Activated CD8-positive, alpha-beta memory T cell treated with anti-CD3 and anti-CD28 coated beads for 48 hours (primary cell): ENCODE data around the gene CD44.

Source experiments
- DNase-seq, 3 experiments: peaks; one replicate each; pipeline ENCODE4 v3.0.0-alpha.2; 2020; ENCODE audit warnings: low read depth in 2 of 3, low spot score in 2 of 3

The CD44 gene

GRCh38 chr11:35112056-35112845 is 26.7 kb upstream of the CD44 start:
- no peak for DNase-seq

GRCh38 chr11:35112846-35113105 is 26.2 kb upstream of the CD44 start:
- no peak for DNase-seq

- no peak for DNase-seq
Observed at GRCh38 chr11:35114906-35115687, 23.9 kb upstream of the CD44 start.

DNA sequence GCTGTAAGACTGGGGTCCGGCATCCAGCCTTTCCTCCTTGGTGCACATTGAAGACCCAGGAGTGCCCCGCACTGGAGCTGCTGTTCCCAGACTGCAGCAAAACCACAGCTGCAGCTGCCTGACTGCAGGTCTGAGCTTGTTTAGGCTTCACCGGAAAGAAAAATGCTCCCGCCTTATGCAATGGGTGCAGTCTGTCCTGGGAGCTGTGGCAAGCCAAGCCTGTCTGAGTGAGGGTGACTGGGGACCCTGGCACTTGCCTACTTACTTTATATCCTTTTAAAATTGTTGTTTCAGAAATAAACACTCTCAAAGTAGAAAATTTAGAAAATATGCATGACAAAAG is 23.3 kb upstream of the CD44 start:
- DNase-seq, result no peak

DNA sequence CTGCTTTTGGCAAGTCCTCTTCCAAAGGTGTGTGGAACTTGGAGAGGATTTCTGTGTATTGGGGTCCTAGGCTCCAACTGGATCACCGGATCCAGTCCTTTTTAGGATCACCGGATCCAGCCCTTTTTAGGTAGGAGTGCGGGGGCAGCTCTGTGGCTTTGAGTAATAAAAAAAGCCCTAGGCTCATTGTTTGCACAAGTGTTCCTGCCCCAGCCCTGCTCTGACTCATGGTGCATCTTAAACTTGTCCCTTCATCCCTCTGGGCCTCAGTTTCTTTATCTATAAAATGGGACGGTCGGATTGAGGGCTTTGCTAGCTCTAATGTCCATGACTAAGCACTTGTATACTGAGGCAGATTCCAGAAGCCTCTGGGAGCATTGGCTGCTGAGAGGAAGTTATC is 22.7 kb upstream of the CD44 start:
- no peak for DNase-seq

- DNase-seq, result no peak
Observed at GRCh38 chr11:35116762-35117640, 22.0 kb upstream of the CD44 start.

- DNase-seq, result no peak
Observed at GRCh38 chr11:35118906-35119305, 20.1 kb upstream of the CD44 start.

DNA sequence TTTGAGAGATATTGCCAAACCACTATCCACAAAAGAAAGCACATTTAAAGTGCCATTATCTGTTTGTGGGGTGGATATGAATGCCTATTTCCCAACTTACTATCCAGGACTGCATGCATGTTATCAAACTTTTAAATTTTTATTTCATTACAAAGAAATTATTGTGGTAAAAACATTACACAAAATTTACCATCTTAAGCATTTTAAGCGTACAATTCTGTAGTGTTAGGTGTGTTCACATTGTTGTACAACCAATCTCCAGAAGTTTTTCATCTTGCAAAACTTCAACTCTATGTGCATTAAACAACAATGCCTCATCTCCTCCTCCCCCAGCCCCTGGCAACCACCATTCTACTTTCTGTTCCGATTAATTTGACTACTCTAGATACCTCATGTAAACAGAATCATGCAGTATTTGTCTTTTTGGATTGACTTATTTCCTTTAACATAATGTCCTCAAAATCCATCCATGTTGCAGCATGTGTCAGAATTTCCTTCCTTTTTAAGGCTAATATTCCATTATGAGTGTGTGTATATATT is 17.6 kb upstream of the CD44 start:
- no peak for DNase-seq

DNA sequence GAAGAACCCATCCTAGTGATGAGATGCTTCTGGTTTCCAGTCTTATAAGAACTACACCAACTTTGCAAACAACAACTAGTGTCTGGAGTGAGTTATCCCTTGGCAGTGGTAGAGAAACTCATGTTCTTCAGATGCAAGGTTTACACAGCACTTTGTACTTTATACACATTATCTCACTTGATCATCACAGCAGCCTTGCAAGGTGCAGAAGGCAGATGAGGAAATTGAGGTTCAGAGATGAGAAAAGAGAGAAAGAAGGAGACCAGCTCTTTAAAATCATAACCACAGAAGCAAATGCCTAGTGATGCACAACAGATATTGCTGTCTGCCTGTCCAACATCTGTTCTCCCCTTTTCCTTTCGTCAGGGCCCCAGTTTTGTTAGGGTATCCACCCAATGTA is 16.7 kb upstream of the CD44 start:
- no peak for DNase-seq

GRCh38 chr11:35126000-35126878 is 12.7 kb upstream of the CD44 start:
- peak in 1 of 3 experiments; percentile 23 for DNase-seq

GRCh38 chr11:35126879-35127581 is 11.9 kb upstream of the CD44 start:
- DNase-seq, result no peak

GRCh38 chr11:35127619-35128018 is 11.4 kb upstream of the CD44 start:
- no peak for DNase-seq

GRCh38 chr11:35131094-35131493 is 7.9 kb upstream of the CD44 start:
- no peak for DNase-seq

- DNase-seq, result no peak
Observed at GRCh38 chr11:35131886-35132285, 7.1 kb upstream of the CD44 start.

DNA sequence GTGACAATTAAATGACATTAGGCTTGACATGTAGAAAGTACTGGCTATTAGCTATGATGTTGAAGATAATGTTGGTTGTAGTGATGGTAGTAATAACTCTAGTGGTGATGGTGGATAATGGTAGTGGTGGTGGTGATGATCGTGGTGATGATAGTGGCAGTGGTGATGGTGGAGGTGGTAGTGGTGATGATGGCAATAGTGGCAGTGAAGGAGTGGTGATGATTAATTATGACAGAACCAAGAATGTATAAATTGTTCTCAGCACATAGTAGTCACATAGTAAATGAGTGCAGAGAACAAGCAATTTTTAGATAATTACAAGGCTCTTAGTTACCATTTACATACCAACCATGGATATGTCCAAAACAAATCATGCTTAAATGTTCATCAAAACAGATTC is 5.3 kb upstream of the CD44 start:
- DNase-seq, result no peak

DNA sequence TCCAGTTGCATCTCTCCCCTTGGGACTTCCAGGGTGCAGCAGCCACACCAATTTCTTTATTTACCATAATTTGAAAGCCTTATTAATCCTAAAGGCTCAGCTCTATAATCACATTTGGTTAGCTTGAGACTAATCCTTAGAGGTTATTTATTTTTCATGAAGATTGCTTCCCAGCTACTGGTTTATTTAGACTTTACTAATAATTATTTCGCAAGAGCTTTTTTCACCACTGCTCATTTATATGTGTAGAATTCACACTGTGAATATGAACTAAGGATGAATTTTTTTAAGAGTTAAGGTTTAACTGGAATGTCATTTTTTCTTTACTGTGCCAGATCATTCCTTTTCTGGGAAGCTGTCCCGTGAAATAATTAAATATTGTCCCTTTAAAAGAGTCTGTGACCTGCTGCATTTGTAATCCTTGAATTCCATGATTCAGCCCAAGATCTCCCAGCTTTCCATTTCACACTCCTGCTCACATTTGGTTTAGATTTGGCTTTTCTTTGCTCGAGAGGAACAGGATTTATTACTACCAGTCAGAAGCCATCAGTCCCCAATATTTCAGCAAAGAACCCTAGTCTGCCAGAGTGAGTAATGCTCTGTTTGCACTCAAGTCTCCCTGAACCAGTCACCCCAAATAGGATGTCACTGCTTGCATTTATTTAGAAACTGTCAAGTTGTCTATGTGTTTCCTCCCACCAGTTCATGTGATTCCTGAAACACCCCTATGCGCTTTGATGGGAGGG is 4.4 kb upstream of the CD44 start:
- DNase-seq, result no peak

DNA sequence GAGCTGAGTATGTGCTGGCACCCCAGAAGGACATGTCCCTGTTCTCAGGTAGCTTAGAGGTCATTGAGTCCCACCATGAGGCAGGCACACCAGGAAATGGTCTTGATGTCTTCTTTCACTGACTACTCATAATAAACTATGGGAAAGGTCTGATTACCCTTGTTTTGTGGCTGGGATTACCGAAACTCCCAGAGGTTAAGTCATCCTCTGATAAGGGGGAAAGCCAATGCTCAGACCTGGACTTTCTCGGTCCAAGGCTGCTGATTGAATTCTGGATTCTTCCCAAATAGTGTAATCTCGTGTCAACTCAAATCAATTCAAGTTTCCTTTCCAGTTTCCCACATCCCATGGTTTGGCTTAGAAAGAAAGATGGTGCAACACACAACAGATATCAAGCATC is 3.7 kb upstream of the CD44 start:
- no peak for DNase-seq

- no peak for DNase-seq
Observed at GRCh38 chr11:35136311-35136710, 2.7 kb upstream of the CD44 start.

- no peak for DNase-seq
Observed at GRCh38 chr11:35138058-35138457, 913 bp upstream of the CD44 start.

DNA sequence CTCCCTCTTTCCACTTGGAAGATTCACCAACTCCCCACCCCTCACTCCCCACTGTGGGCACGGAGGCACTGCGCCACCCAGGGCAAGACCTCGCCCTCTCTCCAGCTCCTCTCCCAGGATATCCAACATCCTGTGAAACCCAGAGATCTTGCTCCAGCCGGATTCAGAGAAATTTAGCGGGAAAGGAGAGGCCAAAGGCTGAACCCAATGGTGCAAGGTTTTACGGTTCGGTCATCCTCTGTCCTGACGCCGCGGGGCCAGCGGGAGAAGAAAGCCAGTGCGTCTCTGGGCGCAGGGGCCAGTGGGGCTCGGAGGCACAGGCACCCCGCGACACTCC is 397 bp upstream of the CD44 start:
- no peak for DNase-seq
